PC-3 (cell line): ENCODE measurements around the gene EHMT2. TPM values are rescaled to one million over a fixed set of nuclear protein-coding genes. Genes with fewer than 3 reads are reported as not detected.
A peak's percentile ranks its signal among the peaks of the same experiment; 100 is the strongest.

Source experiments
- ATAC-seq: fragments of 200-7000 bp; cut with Tn5 transposase; 2 replicates; pipeline ENCODE4 v1.9.1; 2020; ENCODE audit warnings: mild to moderate bottlenecking, moderate library complexity
- BruUV-seq: library from RNA; stranded (reverse); fragments of 400-500 nt; replicated peaks from 2 replicates; lab custom pipeline; 2021; lab: Mats Ljungman, UMichigan
- CTCF ChIA-PET: fragments of 300-600 bp; sonication (Branson Sonifier 250); formaldehyde crosslinking; loops from one replicate; lab custom pipeline; 2022; ENCODE audit warnings: antibody characterized with exemption; lab: Charles Lee
- POLR2A ChIA-PET: fragments of 300-600 bp; sonication (Branson Sonifier 250); formaldehyde crosslinking; loops from one replicate; lab custom pipeline; 2022; ENCODE audit warnings: antibody characterized with exemption; ENCODE audit not compliant: unreplicated experiment; lab: Charles Lee
- DNase-seq: peaks from one replicate; pipeline ENCODE4 v3.0.0-alpha.2; 2015
- H2AFZ ChIP-seq: fragments of 300-600 bp; sonication (generic); 2 replicates; pipeline ENCODE4 v1.6.0; 2016; ENCODE audit warnings: antibody characterized with exemption, low read length
- H3F3A ChIP-seq: fragments of 300-600 bp; sonication (generic); one replicate; pipeline ENCODE4 v1.6.0; 2017; ENCODE audit warnings: antibody characterized with exemption, low read length, control low read depth, mild to moderate bottlenecking; ENCODE audit not compliant: unreplicated experiment
- H3K27ac ChIP-seq: fragments of 300-600 bp; sonication (generic); 2 replicates; pipeline ENCODE4 v1.5.1; 2016; ENCODE audit warnings: mild to moderate bottlenecking, low read length
- H3K27me3 ChIP-seq: fragments of 300-600 bp; sonication (generic); 2 replicates; pipeline ENCODE4 v1.6.1; 2016; ENCODE audit warnings: low read length, mixed read lengths
- H3K36me3 ChIP-seq: fragments of 300-600 bp; sonication (generic); 2 replicates; pipeline ENCODE4 v1.6.1; 2016; ENCODE audit warnings: low read depth, mixed run types, low read length, mixed read lengths
- H3K4me1 ChIP-seq: fragments of 300-600 bp; sonication (generic); 2 replicates; pipeline ENCODE4 v1.5.1; 2016; ENCODE audit warnings: low read length; ENCODE audit not compliant: insufficient read depth
- H3K4me2 ChIP-seq: fragments of 300-600 bp; sonication (generic); 2 replicates; pipeline ENCODE4 v1.6.0; 2016; ENCODE audit warnings: low read length
- H3K4me3 ChIP-seq: fragments of 300-600 bp; sonication (generic); 2 replicates; pipeline ENCODE4 v1.5.1; 2016; ENCODE audit warnings: mild to moderate bottlenecking, low read length, mixed read lengths
- H3K79me2 ChIP-seq: fragments of 300-600 bp; sonication (generic); 2 replicates; pipeline ENCODE4 v1.6.1; 2017; ENCODE audit warnings: low read length, mixed read lengths
- H3K9ac ChIP-seq: fragments of 300-600 bp; sonication (generic); 2 replicates; pipeline ENCODE4 v1.6.0; 2016; ENCODE audit warnings: mild to moderate bottlenecking, low read length
- H3K9me2 ChIP-seq: fragments of 300-600 bp; sonication (generic); replicated peaks from 2 replicates; pipeline ENCODE4 v1.6.1; 2016; ENCODE audit warnings: mixed run types, low read length, mixed read lengths
- H3K9me3 ChIP-seq: fragments of 300-600 bp; sonication (generic); 2 replicates; pipeline ENCODE4 v1.6.1; 2016; ENCODE audit warnings: low read length, mixed read lengths
- H4K20me1 ChIP-seq: fragments of 300-600 bp; sonication (generic); 2 replicates; pipeline ENCODE4 v1.6.1; 2016; ENCODE audit warnings: low read length, mixed read lengths
- CTCF ChIP-seq: fragments of 300-600 bp; sonication (generic); conservative IDR thresholded peaks from 2 replicates; pipeline ENCODE4 v1.5.1; 2017; ENCODE audit warnings: antibody characterized with exemption, low read depth, mild to moderate bottlenecking, low read length
- EZH2 ChIP-seq: fragments of 300-600 bp; sonication (generic); IDR thresholded peaks from one replicate; pipeline ENCODE4 v1.6.1; 2017; ENCODE audit warnings: antibody characterized with exemption, mild to moderate bottlenecking, low read length; ENCODE audit not compliant: unreplicated experiment
- EZH2phosphoT487 ChIP-seq: fragments of 300-600 bp; sonication (generic); IDR thresholded peaks from 2 replicates; pipeline ENCODE4 v1.6.1; 2018; ENCODE audit warnings: mild to moderate bottlenecking, antibody characterized with exemption, low read length, borderline replicate concordance
- intact Hi-C: fragments of 100-400 bp; cut with micrococcal nuclease; formaldehyde crosslinking; loops from 2 replicates; pipeline ENCODE4 v1.9.0; 2023
- total RNA-seq: library from RNA; depleted of rRNA; stranded (reverse); fragments of >200 nt; gene quantifications from 2 replicates; pipeline ENCODE4 v1.2.3, GENCODE V29; 2014

EHMT2 gene
- total RNA-seq, 1 experiment from 2014 or later, result 74.5 TPM

- peak overlapping the region; percentile 59 for H2AFZ ChIP-seq
- peak overlapping the region; percentile 97 for H3K4me3 ChIP-seq
- peaks cover 35% of the 10 kb centered on the region for H3K36me3 ChIP-seq
- no peaks in the 10 kb centered on the region for H3K27me3 ChIP-seq
- peaks cover 58% of the 10 kb centered on the region for H4K20me1 ChIP-seq
- H3K4me2 ChIP-seq, result peak overlapping the region; percentile 92
- DNase-seq (peak; percentile 85), ATAC-seq (peak; percentile 75)
- H3K79me2 ChIP-seq, result peaks cover 84% of the 10 kb centered on the region
- TF ChIP-seq EZH2 (no peak), EZH2phosphoT487 (no peak), CTCF (no peak)
- no TSS peak for BruUV-seq
- H3K27ac ChIP-seq, result peak overlapping the region; percentile 79
- no peaks in the 10 kb centered on the region for H3K9me3 ChIP-seq
- H3F3A ChIP-seq, result peaks cover 26% of the 10 kb centered on the region
- POLR2A ChIA-PET, result no interaction called here
- H3K9me2 ChIP-seq, result no peaks in the 10 kb centered on the region
- peak overlapping the region; percentile 98 for H3K9ac ChIP-seq
- CTCF ChIA-PET, result interaction anchor here (0.7 kb wide), 1 partner anchor 44 kb away, joined by 3 read pairs; no protein-coding TSS in a partner anchor
- peaks cover 26% of the 10 kb centered on the region for H3K4me1 ChIP-seq
- intact Hi-C loops, result loop anchor here (1.0 to 10.0 kb wide), 4 partner anchors 20 to 150 kb away; partner anchors contain the start of genes CLIC1, HSPA1A, HSPA1L and LY6G5C
Observed at GRCh38 chr6:31834367-31835250, 62.9 kb downstream of the EHMT2 start.

- ATAC-seq, result no peak
- TF ChIP-seq EZH2 (no peak), EZH2phosphoT487 (no peak), CTCF (no peak)
- Histone ChIP-seq H3K4me2 (peak overlapping the region; percentile 90), H3K79me2 (peaks cover 66% of the 10 kb centered on the region), H3K9me2 (no peaks in the 10 kb centered on the region), H3K36me3 (peaks cover 7% of the 10 kb centered on the region), H3K4me3 (peak overlapping the region; percentile 98), H3K9me3 (no peaks in the 10 kb centered on the region), H3K27ac (no peak overlapping the region), H4K20me1 (peaks cover 29% of the 10 kb centered on the region), H3F3A (no peaks in the 10 kb centered on the region), H3K27me3 (no peaks in the 10 kb centered on the region), H3K9ac (peak overlapping the region; percentile 62; the same call in 1 of the 2 replicates), H2AFZ (no peak overlapping the region), H3K4me1 (peaks cover 12% of the 10 kb centered on the region)
- intact Hi-C loops, result loop anchor here (2.0 to 10.0 kb wide), 4 partner anchors 37 to 147 kb away; partner anchors contain the start of genes CLIC1, LY6G5C and VARS1
- DNase-seq, result no peak
- ChIA-PET CTCF (interaction anchor here (0.5 to 0.6 kb wide), 2 partner anchors 25 to 94 kb away, joined by 3 to 4 read pairs; no protein-coding TSS in a partner anchor), POLR2A (interaction anchor here (0.5 to 0.7 kb wide), 2 partner anchors 31 to 36 kb away, joined by 4 read pairs; partner anchors contain the start of genes NEU1 and VARS1)
- BruUV-seq, result no TSS peak
Observed at GRCh38 chr6:31831350-31832215, 65.9 kb downstream of the EHMT2 start.
